Epithelial cell of proximal tubule (primary cell): Measurements from ENCODE around the gene PDK3. TPM values are rescaled to one million over a fixed set of nuclear protein-coding genes. Genes with fewer than 3 reads are reported as not detected.

Source experiments
- DNase-seq: peaks from one replicate; pipeline ENCODE4 v3.0.0-alpha.2; 2011; ENCODE audit warnings: low read depth
- H3K4me3 ChIP-seq: 2 replicates; pipeline ENCODE4 v1.5.1; 2011; ENCODE audit warnings: low read depth, mild to moderate bottlenecking, low read length
- total RNA-seq: library from RNA; depleted of rRNA; stranded (reverse); fragments of >200 nt; gene quantifications from 2 replicates; pipeline ENCODE4 v1.2.3, GENCODE V29; 2015
- TF ChIP-seq, protein P1 (sequence below): conservative IDR thresholded peaks from 2 replicates; pipeline ENCODE4 v1.5.1; 2012; ENCODE audit warnings: low read depth, mild to moderate bottlenecking, low read length

Gene PDK3
- total RNA-seq: 6.7 and 13.6 TPM in 2 replicates

GRCh38 chrX:24464836-24465531 lies at the start of gene PDK3:
Gene PDK3, plus strand, starts transcription at chrX:24465286. Its CDS starts 170 bp downstream, at chrX:24465456.
- DNase-seq: no peak
- TF ChIP-seq, protein P1, sequence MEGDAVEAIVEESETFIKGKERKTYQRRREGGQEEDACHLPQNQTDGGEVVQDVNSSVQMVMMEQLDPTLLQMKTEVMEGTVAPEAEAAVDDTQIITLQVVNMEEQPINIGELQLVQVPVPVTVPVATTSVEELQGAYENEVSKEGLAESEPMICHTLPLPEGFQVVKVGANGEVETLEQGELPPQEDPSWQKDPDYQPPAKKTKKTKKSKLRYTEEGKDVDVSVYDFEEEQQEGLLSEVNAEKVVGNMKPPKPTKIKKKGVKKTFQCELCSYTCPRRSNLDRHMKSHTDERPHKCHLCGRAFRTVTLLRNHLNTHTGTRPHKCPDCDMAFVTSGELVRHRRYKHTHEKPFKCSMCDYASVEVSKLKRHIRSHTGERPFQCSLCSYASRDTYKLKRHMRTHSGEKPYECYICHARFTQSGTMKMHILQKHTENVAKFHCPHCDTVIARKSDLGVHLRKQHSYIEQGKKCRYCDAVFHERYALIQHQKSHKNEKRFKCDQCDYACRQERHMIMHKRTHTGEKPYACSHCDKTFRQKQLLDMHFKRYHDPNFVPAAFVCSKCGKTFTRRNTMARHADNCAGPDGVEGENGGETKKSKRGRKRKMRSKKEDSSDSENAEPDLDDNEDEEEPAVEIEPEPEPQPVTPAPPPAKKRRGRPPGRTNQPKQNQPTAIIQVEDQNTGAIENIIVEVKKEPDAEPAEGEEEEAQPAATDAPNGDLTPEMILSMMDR: no peak
- H3K4me3 ChIP-seq: peak within 1 kb of the TSS; percentile 71

- H3K4me3 ChIP-seq: no peak overlapping the region
- DNase-seq: no peak
- TF ChIP-seq, protein P1: no peak
These were observed 49.2 kb upstream of the PDK3 start for GRCh38 chrX:24415921-24416320.

- no peak overlapping the region for H3K4me3 ChIP-seq
- peak; percentile 32 for DNase-seq
- TF ChIP-seq, protein P1: no peak
These were observed 41.1 kb upstream of the PDK3 start for GRCh38 chrX:24423960-24424359.

DNA sequence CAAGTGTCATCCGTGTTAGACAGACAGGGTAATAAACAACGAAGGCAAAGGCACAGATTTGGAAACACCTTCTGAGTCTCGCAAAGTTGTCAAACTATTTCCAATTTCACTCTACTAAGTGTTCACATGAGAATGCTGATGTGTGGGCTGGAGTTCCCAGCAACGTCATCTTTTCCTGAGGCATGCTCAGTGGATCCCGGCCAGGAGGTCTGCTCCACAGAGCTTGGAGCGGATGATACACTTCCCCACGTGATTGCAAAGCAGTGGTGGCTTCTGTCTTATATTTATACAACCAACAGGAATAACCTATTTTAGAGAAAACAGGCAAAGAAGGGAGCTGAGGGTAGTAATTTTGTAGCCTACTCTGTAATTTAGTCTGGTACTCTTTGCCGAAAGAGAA lies 40.1 kb upstream of the PDK3 start:
- no peak for DNase-seq
- no peak overlapping the region for H3K4me3 ChIP-seq
- TF ChIP-seq, protein P1: no peak

GRCh38 chrX:24425806-24426205 lies 39.3 kb upstream of the PDK3 start:
- DNase-seq: no peak
- H3K4me3 ChIP-seq: no peak overlapping the region
- TF ChIP-seq, protein P1: no peak

DNA sequence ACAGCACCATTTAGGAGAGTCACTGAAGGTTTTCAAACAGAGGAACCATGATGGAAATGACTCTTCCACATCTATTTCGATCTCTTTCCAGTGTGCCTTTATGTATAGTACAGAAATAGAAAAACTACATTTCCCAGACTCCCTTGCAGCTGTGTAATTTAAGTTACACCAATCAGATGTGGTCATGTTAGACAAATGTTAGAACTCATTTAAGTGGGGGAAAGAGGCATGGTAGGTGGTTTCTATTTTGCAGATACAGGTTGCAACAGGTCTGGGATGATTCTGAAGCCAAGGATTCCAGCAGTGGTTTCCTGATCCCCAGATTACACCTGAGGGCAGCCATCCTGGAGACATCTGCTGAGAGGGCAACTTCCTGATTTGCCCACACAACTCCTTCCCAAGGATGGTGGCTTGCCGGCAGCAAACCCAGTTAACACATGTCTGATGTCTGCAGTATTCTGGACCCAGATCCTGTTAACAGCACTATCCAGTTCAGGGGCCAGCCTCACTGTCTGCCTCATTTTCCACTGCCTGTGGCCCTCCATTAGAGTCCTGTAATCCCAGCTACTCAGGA lies 38.7 kb upstream of the PDK3 start:
- TF ChIP-seq, protein P1: no peak

More for the DNA sequence above, 38.7 kb upstream of the PDK3 start:
- H3K4me3 ChIP-seq: peak overlapping the region; percentile 27
- DNase-seq: no peak
